Effector memory CD4-positive, alpha-beta T cell (primary cell): ENCODE results near the gene NLGN3.

Experiments
- DNase-seq, 3 donors: peaks; one replicate each; pipeline ENCODE4 v3.0.0-alpha.2; 2020
- H3K27ac ChIP-seq: 2 replicates; pipeline ENCODE4 v1.7.0; 2013; ENCODE audit warnings: mild to moderate bottlenecking, low read length, moderate library complexity; ENCODE audit not compliant: insufficient read depth, poor library complexity, severe bottlenecking
- H3K27me3 ChIP-seq: replicated peaks from 2 replicates; pipeline ENCODE4 v1.7.0; 2013; ENCODE audit warnings: mild to moderate bottlenecking, low read length; ENCODE audit not compliant: insufficient read depth, control insufficient read depth, poor library complexity, severe bottlenecking
- H3K36me3 ChIP-seq: 2 replicates; pipeline ENCODE4 v1.7.0; 2013; ENCODE audit warnings: mild to moderate bottlenecking, low read length, moderate library complexity; ENCODE audit not compliant: control insufficient read depth, insufficient read depth
- H3K4me1 ChIP-seq: 2 replicates; pipeline ENCODE4 v1.7.0; 2013; ENCODE audit warnings: low read length, mild to moderate bottlenecking; ENCODE audit not compliant: control insufficient read depth, insufficient read depth, poor library complexity, severe bottlenecking
- H3K4me3 ChIP-seq: 2 replicates; pipeline ENCODE4 v1.7.0; 2013; ENCODE audit warnings: low read length, low read depth, mild to moderate bottlenecking; ENCODE audit not compliant: insufficient read depth, poor library complexity, severe bottlenecking
- H3K9me3 ChIP-seq: 2 replicates; pipeline ENCODE4 v1.7.0; 2013; ENCODE audit warnings: mild to moderate bottlenecking, low read length, moderate library complexity; ENCODE audit not compliant: control insufficient read depth

Gene NLGN3

GRCh38 chrX:71117358-71117757, 27.3 kb upstream of the NLGN3 start:
- H3K9me3 ChIP-seq = no peaks in the 10 kb centered on the region
- peak overlapping the region; percentile 91 for H3K27ac ChIP-seq
- peaks cover 15% of the 10 kb centered on the region for H3K36me3 ChIP-seq
- H3K4me1 ChIP-seq = peaks cover 21% of the 10 kb centered on the region
- DNase-seq = no peak
- H3K4me3 ChIP-seq = no peak overlapping the region
- H3K27me3 ChIP-seq = no peaks in the 10 kb centered on the region

GRCh38 chrX:71118032-71118984, 26.3 kb upstream of the NLGN3 start, which contains the start of gene MED12:
MED12 (plus strand) TSS chrX:71118596; CDS start chrX:71118755, 159 bp downstream.
- Histone ChIP-seq H3K4me1 (peaks cover 12% of the 10 kb centered on the region), H3K36me3 (peaks cover 25% of the 10 kb centered on the region), H3K4me3 (peak within 1 kb of the TSS; percentile 86), H3K27me3 (no peaks in the 10 kb centered on the region), H3K27ac (peak within 1 kb of the TSS; percentile 91), H3K9me3 (no peaks in the 10 kb centered on the region)
- DNase-seq = peak; percentile 63 to 70 (median 68)

GRCh38 chrX:71118985-71119535, 25.6 kb upstream of the NLGN3 start:
- Histone ChIP-seq H3K27me3 (no peaks in the 10 kb centered on the region), H3K27ac (peak overlapping the region; percentile 91), H3K36me3 (peaks cover 26% of the 10 kb centered on the region), H3K9me3 (no peaks in the 10 kb centered on the region), H3K4me3 (peak overlapping the region; percentile 86), H3K4me1 (peaks cover 7% of the 10 kb centered on the region)
- no peak for DNase-seq

- no peak overlapping the region for H3K27ac ChIP-seq
- no peaks in the 10 kb centered on the region for H3K27me3 ChIP-seq
- H3K9me3 ChIP-seq = no peaks in the 10 kb centered on the region
- H3K36me3 ChIP-seq = peaks cover 44% of the 10 kb centered on the region
- H3K4me3 ChIP-seq = no peak overlapping the region
- peaks cover 8% of the 10 kb centered on the region for H3K4me1 ChIP-seq
- no peak for DNase-seq
These were observed 16.3 kb upstream of the NLGN3 start for GRCh38 chrX:71128166-71128833.

- H3K36me3 ChIP-seq = peaks cover 44% of the 10 kb centered on the region
- no peaks in the 10 kb centered on the region for H3K27me3 ChIP-seq
- H3K4me1 ChIP-seq = peaks cover 8% of the 10 kb centered on the region
- DNase-seq = peak; percentile 57 to 63 (median 62)
- no peaks in the 10 kb centered on the region for H3K9me3 ChIP-seq
- H3K27ac ChIP-seq = no peak overlapping the region
- H3K4me3 ChIP-seq = no peak overlapping the region
These were observed 15.5 kb upstream of the NLGN3 start for GRCh38 chrX:71128915-71129765.

DNA sequence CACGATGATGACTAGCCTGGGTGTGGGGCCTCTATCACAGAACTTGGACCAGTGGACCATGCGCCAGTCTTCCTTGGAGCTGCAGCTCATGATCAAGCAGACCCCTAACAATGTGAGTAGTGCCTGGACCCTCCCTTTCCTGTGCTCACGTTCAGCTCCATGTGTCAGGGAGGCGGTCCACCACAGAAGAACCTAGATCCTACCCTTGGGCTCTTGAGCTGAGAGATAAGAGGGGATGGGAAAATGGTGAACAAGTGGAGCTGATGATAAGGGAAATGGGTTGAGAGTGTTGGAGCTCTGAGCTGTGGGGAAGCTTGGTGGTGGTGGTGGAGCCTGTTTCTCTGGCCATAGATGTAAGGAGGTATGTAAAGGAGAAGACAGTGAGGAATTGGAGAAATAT, 13.1 kb upstream of the NLGN3 start:
- Histone ChIP-seq H3K27me3 (no peaks in the 10 kb centered on the region), H3K4me3 (no peak overlapping the region), H3K27ac (no peak overlapping the region), H3K9me3 (no peaks in the 10 kb centered on the region), H3K36me3 (peaks cover 41% of the 10 kb centered on the region), H3K4me1 (peaks cover 8% of the 10 kb centered on the region)
- no peak for DNase-seq

GRCh38 chrX:71140440-71140839, 4.2 kb upstream of the NLGN3 start:
- Histone ChIP-seq H3K9me3 (no peaks in the 10 kb centered on the region), H3K36me3 (peaks cover 34% of the 10 kb centered on the region), H3K4me3 (no peak overlapping the region), H3K27me3 (no peaks in the 10 kb centered on the region), H3K4me1 (peaks cover 4% of the 10 kb centered on the region), H3K27ac (no peak overlapping the region)
- no peak for DNase-seq

GRCh38 chrX:71143508-71143907, 1.1 kb upstream of the NLGN3 start:
- Histone ChIP-seq H3K4me1 (peaks cover 9% of the 10 kb centered on the region), H3K36me3 (peaks cover 7% of the 10 kb centered on the region), H3K27me3 (no peaks in the 10 kb centered on the region), H3K9me3 (no peaks in the 10 kb centered on the region), H3K27ac (no peak overlapping the region), H3K4me3 (no peak overlapping the region)
- no peak for DNase-seq

- Histone ChIP-seq H3K27me3 (no peaks in the 10 kb centered on the region), H3K9me3 (no peaks in the 10 kb centered on the region), H3K36me3 (no peaks in the 10 kb centered on the region), H3K4me1 (peaks cover 9% of the 10 kb centered on the region), H3K27ac (no peak overlapping the region), H3K4me3 (no peak overlapping the region)
- no peak for DNase-seq
These were observed 3.0 kb downstream of the NLGN3 start for GRCh38 chrX:71147496-71148277.
